GM19397 (cell line): Measurements from ENCODE around the gene ABHD16A.

Experiments
- ATAC-seq: cut with Tn5 transposase; IDR thresholded peaks from one replicate; pipeline ENCODE4 v1.9.1; 2021; ENCODE audit warnings: mild to moderate bottlenecking, moderate library complexity; ENCODE audit not compliant: unreplicated experiment

Gene ABHD16A

DNA sequence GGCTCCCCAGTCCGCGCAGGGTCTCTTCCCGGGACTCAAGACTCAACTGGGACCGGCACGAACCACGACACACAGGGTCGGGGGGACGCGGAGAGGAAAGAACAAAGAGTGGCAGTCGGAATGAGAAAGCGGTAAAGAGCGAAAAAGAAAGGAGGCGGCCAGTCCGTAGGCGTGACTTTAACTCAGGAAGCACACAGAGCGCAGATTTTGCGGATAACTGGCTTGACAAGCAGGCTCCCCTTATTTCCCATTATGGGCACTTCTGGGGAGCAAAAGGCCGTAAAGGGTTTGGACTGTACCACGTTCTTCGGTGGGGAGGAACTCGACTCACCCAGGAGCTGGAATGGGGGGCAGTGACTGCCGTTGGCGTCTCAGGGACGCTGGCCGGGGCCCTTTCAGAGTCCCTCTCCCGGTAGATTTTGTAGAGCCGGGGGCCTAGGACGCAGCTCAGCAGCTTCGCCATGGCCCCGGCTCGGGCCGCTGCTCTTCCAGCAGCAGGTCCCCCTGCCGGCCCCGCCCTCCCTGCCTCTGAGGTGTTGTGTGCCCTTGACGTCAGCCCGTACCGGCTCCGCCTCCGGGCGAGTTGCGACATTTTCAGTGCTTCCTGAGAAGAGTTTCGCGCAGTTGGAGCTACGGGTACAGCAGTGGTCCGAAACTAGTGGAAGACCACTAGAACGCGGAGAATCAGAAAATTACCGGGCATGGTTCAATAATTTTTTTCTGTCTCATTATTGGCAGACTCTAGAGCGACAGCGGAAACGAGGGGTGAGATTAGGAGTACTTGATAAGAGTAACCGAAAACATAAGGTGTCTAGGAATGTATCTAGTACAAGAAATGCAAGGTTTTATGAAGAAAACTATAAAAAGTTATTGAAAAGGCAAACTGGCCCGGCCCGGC is at the start of gene ABHD16A:
Gene ABHD16A, minus strand, starts transcription at position 506 of the 898 bp plus-strand sequence. Its CDS starts 43 bp downstream, at position 463.
- peak; percentile 91 for ATAC-seq

DNA sequence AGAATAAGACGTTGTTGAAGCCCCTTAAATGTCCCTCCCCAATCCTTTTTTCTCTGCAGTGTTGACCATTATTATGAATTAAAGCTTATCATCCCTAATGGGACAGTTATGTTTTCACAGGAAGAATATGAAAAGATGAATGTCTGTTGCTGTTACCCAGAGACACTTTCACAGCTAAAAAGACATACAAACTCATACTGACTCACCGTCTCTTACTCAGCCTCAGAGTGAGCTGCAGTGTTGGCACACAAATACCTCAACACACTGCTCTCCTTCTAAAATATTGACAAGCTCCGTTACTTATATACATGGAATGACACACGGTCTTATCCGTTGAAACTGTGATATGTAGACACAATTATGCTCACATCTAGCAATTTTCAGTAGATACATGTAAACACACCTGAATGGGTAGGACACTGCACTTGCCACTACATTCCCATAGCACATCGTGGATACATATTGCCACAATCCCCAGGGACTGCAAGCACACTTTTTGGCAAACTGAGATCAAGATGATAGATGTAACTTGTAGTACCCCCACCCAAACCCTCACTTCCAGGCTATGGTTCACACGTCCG is 49.7 kb upstream of the ABHD16A start:
- no peak for ATAC-seq

DNA sequence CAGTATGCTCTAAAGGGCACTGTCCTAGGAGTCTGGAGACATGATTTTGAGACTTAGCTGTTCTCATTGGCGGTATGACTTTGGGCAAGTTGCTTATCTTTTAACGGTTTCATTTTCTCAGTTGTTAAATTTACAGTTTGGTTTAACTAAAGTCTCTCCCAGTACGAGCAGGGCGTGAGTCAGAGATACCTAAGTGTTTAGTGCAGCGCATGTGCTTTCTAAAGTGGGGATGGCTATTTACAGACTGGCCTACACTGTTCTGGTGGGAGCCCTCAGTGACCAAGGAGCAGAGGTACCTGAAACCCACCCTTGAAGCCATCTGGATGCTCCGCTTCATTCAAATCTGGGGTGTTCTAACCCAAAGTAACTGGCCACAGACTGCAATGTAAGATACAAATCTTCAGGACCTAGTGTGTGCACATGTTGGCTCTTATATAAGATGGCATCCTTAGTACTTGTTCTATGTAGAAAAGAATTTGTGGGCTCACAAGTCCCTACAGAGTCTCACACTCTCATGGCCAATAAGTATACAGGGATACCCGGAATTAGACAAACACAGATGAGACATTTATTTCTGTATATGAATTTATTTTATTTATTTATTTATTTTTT is 47.4 kb upstream of the ABHD16A start:
- no peak for ATAC-seq

DNA sequence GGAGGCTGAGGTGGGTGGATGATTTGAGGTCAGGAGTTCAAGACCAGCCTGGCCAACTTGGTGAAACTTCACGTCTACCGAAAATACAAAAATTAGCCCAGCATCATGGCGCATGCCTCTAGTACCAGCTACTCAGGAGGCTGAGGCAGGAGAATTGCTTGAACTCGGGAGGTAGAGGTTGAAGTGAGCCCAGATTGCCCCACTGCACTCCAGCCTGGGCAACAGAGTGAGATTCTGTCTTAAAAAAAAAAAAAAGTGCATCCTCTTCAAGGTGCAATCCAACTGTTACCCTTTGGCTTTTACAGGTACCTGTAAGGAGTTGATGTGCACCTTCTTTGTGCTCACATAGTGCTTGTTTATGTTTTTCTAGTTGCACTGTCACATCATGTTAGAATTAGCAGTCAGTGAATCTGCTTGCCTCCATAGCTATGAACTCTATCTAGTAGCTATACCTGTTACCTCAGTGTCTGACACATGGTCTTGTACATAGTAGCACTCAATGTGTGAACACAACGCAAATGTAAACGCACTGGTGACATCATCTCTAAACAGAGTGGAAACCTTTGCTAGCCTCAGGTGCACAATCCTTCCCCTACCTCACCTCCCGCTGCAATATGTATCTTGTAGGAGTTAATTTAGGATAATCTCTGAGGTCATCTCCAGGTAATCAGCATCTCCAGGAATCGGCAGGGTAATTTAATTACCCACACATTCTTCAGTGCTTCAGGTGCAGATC is 46.3 kb upstream of the ABHD16A start:
- ATAC-seq, result no peak

DNA sequence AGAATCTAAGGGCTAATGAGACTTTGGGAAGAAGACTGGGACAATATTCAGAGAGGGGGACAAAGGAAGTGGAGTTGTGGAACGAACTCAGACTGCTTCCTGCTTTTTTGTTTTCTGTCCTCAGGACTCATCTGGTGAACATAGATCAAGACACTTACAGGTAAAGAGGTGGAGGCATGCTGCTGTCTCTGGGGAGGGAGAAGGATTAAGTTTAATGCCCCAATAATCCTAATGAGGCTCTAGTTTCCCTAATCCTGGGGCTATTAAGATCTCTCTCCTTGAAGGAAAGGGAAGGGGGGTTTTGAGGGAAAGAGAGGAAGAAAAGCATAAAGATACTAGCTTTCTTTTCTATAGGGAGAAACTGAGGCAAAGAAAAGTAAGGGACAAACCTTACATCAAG is 41.3 kb upstream of the ABHD16A start:
- ATAC-seq, result no peak

DNA sequence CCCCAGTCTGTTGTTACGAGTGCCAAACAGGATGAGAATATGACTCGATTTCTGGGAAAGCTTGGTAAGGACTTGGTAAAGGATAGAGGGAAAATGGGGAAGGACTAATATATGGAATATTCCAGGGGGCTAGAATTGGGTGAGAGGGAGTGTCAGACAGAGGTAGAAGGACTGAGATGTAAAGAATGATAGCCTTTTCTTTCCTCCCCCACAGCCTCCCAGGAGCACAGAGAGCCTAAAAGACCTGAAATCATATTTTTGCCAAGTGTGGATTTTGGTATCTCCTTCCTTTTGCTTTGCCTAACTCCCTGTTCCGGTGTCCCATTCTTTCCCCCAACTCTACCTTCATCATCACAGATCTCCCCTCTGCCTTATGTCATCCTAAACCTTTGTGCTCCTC is 39.8 kb upstream of the ABHD16A start:
- no peak for ATAC-seq

DNA sequence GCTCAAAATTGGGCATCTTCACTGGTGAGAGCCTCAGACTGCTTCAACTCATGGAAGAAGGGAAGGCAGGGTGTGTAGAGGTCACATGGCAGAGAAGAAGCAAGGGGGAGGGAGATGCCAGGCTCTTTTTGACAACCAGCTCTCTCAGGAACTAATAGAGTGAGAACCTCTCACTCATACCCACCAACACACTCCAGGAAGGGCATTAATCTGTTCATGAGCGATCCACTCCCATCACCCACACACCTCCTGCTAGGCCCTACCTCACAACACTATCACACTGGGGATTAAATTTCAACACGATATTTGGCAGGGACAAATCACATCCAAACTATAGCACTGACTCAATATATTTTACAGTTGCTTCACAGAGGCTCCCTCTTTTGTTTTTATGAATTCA is 38.7 kb upstream of the ABHD16A start:
- no peak for ATAC-seq

DNA sequence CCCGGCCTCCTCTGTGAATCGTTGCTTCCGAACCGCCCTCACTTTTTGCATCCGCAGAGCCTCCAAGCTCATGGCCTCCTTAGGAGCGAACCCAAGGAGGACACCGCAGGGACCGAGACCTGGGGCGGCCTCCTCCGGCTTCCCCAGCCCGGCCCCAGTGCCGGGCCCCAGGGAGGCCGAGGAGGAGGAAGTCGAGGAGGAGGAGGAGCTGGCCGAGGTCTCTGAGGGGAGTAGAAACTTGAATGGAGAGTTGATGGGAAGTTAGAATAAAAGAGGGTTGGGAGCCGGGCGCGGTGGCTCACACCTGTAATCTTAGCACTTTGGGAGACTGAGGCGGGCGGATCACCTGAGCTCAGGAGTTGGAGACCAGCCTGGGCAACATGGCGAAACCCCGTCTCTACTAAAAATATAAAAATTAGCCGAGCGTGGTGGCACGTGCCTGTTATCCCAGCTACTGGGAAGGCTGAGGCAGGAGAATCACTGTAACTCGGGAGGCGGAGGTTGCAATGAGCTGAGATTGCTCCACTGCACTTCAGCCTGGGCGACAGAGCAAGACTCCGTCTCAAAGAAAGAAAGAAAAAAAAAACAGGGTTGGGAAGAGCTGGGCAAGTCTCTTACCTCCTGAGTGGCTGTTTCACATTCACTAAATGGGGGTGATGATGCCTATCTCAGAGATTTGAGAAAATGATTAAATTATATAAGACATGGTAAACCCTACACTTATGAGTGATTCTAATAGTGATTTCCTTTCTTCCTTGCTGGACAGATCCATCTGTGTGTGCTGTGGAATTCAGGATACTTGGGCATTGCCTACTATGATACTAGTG is 37.5 kb upstream of the ABHD16A start:
- ATAC-seq, result no peak

DNA sequence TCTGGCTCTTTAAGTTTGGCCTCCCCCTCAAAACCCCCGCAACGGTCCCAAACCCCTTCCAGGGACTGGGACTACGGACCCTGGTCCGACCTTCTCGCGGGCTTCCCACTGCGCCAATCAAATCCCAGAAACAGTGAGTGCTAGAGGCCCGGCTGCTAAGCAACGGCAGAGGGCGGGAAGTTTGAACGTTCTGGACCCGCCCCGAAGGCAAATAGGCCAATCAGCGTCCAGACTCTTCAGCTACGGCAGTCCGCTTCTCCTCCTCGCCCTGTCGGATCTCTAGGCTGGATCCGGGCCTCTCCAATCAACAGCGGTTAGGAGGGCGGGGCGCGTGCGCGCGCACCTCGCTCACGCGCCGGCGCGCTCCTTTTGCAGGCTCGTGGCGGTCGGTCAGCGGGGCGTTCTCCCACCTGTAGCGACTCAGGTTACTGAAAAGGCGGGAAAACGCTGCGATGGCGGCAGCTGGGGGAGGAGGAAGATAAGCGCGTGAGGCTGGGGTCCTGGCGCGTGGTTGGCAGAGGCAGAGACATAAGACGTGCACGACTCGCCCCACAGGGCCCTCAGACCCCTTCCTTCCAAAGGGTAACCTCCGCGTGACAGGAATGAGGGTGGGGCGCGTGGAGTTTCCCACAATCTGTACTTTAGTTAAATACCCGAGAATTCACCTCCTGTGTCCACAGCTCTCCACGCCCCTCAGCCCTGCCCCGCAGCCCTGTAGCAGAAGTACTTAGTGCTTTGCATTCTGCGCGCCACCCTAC is 36.7 kb upstream of the ABHD16A start, which contains the start of gene MSH5:
Gene MSH5, plus strand, starts transcription at position 367 of the 758 bp plus-strand sequence. CDS start 462 bp downstream, outside the sequence.
- peak; percentile 71 for ATAC-seq

DNA sequence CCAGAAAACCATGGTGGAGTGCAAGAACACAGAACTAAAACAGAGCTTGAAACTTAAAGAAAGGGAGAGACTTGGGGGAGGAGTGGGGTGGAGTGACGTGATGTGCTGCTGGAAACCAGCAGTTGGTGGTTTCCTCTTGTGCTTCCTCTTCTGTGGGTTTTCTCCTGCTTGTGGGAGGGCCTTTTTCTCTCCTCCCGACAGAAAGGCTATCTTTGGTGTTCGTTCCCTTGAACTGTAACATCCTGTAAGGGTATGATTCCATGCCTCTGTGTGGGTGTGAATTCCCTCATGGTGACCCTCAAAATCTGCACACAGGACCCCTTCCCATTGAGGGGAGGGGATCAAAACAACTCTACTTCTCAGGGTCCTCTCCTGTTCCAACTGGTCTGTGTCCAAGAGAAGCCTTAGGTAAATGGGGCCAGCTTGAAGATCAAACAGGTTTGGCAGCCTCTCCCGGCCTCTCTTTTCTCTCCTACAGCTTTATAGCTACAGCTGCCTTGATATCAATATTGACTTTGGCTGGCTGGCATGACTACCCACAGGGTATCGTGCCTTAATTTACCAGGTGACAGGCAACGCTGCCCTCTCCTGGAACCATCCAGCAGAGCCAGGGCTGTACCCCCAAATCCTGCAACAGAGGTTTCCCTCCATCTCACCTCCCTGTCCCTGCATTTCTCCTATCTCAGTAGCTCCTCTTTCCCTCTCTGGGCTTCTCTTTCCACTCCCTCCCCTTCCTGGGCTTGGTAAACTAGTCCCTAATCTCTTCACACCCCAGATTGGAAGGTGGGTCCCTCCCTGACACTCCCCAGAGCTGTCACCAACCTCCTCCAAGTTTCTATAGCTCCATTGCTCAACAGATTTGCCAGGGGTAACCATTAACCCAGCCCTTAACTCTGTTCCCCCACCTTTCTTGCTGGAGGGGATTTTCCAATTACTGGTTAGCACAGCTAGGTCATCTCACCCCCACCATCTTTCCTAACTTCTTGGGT is 35.2 kb upstream of the ABHD16A start:
- no peak for ATAC-seq

DNA sequence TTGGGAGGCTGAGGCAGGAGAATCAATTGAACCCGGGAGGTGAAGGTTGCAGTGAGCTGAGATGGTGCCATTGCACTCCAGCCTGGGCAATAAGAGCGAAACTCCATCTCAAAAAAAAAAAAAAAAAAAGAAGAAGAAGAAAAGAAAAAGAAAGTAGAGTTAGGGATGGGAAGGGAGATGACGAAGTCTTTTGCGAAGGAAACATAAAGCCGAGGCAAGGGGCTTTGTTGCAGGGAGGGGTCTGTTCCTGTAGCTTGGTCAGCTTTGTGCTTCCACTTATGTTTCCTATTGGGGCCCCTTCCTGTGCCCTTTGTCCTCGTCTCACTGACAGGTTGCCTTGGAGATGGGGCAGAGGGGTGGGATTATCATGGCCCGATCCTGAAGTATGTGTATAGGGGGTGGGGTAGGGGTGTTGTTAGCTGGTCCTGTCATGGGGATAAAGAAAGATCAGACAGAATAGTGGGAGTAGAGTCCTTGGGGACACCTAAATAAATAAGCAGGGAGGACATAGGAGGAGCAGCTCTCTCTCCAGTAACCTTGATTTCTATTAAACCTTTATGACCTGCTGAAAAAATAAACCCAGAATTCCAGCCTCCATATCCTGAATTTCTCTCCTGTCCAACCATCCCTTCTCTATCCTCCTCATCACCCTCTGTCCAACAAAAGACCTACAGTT is 34.3 kb upstream of the ABHD16A start:
- ATAC-seq, result no peak

DNA sequence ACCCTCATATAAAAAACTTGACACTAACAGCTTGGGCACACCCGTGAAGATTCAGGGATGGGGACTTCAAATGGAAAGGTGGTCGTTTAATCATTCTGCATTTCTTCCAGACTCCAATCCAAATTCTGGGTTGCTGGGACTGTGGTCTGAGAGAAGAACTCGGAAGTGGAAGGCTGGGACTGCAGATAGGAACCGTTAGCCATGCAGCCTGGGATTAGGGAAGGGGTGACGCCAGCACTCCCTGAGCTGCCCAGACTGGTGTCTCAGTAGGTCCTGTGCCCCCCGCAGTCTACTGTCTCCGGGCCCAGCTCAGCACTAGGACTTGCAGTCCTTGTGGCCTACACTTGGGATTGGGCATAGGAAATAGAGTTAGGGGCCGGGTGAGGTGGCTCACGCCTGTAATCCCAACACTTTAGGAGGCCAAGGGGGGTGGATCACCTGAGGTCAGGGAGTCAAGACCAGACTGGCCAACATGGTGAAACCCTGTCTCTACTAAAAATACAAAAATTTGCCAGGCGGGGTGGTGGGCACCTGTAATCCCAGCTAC is 33.7 kb upstream of the ABHD16A start:
- ATAC-seq, result no peak

DNA sequence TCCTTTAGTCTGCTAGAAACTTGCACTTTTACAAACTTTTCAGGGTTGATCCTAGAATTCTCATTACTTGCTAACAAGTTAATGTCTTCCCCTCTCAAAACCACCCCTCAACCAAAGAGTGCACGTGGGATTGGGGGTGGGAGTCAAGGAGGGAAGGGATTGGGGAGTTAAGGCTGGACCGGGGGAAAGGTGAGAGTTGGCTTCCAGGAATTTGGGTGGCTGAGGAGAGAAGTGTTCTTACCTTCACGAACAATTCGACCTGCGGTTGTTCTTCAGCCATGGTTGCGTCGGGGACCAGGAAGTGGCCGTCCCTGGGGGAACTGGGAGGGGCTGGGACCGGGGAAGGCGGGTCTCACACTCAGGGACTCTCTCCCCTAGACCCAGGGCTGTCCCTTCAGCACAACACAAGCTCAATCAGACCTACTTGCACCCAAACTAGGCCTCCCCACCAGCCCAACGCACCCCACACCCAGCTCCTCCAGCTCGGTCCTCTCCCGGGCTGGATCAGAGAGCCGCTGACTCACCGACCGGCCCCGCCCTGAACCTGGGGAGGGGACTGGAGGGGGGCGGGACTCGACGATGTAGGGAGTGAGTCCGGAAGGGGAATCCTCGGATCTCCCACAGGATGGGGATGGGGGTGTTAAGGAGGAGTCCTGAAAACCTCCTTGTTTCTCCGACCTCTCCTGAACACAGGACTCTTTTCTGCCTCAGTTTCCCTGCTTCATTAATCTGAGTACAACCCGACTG is 33.1 kb upstream of the ABHD16A start, which contains the start of gene CLIC1:
Gene CLIC1, minus strand, starts transcription at position 510 of the 747 bp plus-strand sequence. Its CDS starts 230 bp downstream, at position 280.
- no peak for ATAC-seq

DNA sequence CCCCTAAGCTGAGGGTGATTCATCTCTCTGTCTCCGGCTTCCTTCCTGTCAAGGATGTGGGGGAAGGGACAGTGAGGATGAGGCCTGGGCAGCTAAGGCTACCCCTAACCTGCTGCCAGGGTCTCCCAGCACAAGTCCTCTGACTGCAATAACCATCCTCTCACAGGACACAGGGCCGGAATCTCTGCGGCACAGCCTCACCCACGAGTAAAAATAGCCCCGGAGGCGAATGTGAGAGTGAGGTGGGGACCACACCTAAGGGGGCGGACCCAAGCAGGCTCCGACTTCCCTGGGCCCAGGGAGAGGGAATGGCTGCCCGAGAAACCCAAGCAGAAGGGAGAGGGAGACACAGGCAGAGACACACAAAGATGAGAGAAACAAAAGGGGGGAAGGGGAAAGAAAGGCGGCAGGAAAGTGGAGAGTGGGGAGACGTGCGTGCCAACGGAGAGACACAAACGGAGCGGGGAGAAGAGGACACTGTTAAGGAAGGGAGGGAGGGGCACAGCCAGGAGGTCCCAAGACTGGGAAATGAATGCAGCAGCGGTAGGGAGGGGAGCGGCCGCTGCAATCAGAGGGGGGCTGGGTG is 31.8 kb upstream of the ABHD16A start:
- no peak for ATAC-seq

DNA sequence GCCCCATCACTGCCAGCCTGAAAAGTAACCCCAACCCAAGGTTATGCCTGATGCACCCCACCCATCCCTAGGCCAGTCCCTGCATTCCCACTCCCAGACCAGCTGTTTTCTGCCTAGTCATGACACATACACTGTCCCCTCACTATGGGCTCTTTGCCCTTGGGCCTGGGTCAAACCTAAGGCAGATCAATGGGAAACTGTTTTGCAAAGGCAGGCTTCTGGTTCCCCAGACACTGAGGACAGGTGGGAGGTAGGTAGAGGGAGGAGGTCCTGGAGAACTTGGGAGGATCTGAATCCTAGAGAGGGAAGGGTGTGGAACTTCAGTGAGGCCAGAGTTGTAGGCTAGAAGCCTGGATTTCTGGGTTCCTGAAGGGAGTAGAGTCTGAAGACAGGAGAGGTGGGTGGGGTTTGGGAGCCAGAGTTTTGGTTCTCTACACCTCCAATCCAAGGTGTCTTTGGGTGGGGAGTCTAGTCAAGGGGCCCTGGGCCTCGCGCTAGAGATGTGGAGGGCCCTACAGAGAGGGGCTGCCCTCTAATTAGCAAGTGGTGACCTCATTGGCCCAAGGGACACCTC is 31.2 kb upstream of the ABHD16A start:
- no peak for ATAC-seq

DNA sequence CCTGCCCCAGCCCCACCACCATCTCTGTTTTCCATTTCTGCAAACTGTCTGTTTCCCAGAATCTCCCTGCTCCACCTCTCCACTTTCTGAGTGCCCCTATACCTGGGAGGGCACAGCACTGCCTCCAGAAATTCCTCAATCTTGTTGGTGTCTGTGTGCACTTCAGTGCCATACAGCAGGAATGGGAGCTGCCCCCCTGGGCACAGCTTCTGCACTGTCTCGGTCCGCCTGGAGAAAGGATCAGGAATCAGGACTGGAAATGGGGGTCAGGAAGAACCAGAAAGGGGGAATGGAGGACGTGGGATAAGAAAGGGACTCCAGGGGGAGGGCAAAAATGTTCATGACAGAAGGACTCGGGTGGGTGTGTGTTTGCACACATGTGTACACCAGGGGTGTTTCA is 30.6 kb upstream of the ABHD16A start:
- no peak for ATAC-seq
